ENCODE data around the gene SDK1. TPM values are rescaled to one million over a fixed set of nuclear protein-coding genes. Genes with fewer than 3 reads are reported as not detected.

SDK1 gene
- total RNA-seq, 3 donors from 2014 or later (not counting 1 experiment from before 2014, with no cell fraction given) = 0.05 to 0.11 TPM; not detected in 1

GRCh38 chr7:4178416-4178815, 877.4 kb downstream of the SDK1 start:
- H3K9me3 ChIP-seq (ENCODE audit: control insufficient read depth, insufficient read depth, low read length) = no peaks in the 10 kb centered on the region
- no peaks in the 10 kb centered on the region for H3K4me1 ChIP-seq (ENCODE audit: control insufficient read depth, insufficient read depth, low read length)
- TF ChIP-seq, protein P1, sequence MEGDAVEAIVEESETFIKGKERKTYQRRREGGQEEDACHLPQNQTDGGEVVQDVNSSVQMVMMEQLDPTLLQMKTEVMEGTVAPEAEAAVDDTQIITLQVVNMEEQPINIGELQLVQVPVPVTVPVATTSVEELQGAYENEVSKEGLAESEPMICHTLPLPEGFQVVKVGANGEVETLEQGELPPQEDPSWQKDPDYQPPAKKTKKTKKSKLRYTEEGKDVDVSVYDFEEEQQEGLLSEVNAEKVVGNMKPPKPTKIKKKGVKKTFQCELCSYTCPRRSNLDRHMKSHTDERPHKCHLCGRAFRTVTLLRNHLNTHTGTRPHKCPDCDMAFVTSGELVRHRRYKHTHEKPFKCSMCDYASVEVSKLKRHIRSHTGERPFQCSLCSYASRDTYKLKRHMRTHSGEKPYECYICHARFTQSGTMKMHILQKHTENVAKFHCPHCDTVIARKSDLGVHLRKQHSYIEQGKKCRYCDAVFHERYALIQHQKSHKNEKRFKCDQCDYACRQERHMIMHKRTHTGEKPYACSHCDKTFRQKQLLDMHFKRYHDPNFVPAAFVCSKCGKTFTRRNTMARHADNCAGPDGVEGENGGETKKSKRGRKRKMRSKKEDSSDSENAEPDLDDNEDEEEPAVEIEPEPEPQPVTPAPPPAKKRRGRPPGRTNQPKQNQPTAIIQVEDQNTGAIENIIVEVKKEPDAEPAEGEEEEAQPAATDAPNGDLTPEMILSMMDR (IDR thresholded peaks at IDR 0.05) = no peak
- WGBS (ENCODE audit: insufficient coverage) = 92% methylated on average over 16 of the region's 16 CpGs
- Mint-ChIP-seq H3K27ac (no peak overlapping the region), H3K27me3 (ENCODE audit: low read depth in 2 of 2) (no peaks in the 10 kb centered on the region), H3K9me3 (no peaks in the 10 kb centered on the region), H3K4me3 (no peak overlapping the region), H3K4me1 (no peaks in the 10 kb centered on the region), H3K36me3 (no peaks in the 10 kb centered on the region)
- no peak overlapping the region for H3K27ac ChIP-seq (ENCODE audit: low read length)
- H3K27me3 ChIP-seq (ENCODE audit: control insufficient read depth, insufficient read depth, low read length) = no peaks in the 10 kb centered on the region
- no peaks in the 10 kb centered on the region for H3K36me3 ChIP-seq (ENCODE audit: control insufficient read depth, insufficient read depth, low read length)
- no peak for DNase-seq
- H3K4me3 ChIP-seq (ENCODE audit: low read length) = no peak overlapping the region
- intact Hi-C loops (cut with micrococcal nuclease) = no loop called here
- ATAC-seq = no peak

DNA sequence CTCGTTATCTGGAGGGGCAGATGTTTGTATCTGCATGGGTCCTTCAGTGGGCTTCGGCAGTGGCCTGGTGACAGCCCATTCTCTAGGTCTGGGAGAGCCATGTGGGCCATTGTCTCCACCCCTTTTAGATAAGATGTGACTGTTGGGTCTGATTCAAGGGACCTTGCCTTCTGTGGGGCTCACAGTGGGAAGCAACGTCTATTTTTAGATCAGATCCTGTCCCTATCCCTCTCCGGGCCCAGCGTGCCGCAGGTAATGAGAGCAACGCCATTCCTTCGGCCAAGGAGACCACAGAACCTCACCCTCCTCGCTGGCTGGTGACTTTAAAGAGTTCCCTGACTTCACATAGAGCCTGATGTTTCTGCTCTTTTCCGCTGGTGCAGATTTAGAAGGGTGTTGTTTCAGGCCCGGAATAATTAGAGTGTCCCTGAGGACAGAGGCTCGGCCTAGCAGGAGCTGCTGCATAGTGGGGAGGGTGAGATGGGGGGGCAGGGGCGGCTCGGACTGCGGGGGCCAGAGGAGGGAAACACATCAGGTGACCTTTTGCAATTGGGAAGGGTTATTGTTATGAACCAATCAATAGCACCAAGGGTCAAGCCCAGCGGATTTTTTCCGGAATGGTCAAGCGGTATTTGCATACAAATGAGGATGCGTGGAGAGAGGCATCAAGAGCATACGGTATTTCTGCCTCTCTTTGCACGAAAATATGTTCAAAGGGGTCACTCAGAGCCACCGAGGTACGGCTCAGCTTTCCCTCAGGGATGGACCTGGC, 878.0 kb downstream of the SDK1 start:
- TF ChIP-seq, protein P1 (IDR thresholded peaks at IDR 0.05) = no peak
- H3K9me3 Mint-ChIP-seq = no peaks in the 10 kb centered on the region
- Histone ChIP-seq H3K4me3 (ENCODE audit: low read length) (no peak overlapping the region), H3K36me3 (ENCODE audit: control insufficient read depth, insufficient read depth, low read length) (no peaks in the 10 kb centered on the region), H3K4me1 (ENCODE audit: control insufficient read depth, insufficient read depth, low read length) (no peaks in the 10 kb centered on the region), H3K27me3 (ENCODE audit: control insufficient read depth, insufficient read depth, low read length) (no peaks in the 10 kb centered on the region), H3K9me3 (ENCODE audit: control insufficient read depth, insufficient read depth, low read length) (no peaks in the 10 kb centered on the region), H3K27ac (ENCODE audit: low read length) (no peak overlapping the region)
- DNase-seq = no peak
- no peaks in the 10 kb centered on the region for H3K4me1 Mint-ChIP-seq
- no peak for ATAC-seq
- no peaks in the 10 kb centered on the region for H3K27me3 Mint-ChIP-seq (ENCODE audit: low read depth in 2 of 2)
- intact Hi-C loops (cut with micrococcal nuclease) = no loop called here
- WGBS (ENCODE audit: insufficient coverage) = 88% methylated on average over 23 of the region's 23 CpGs
- H3K4me3 Mint-ChIP-seq = no peak overlapping the region
- H3K27ac Mint-ChIP-seq = no peak overlapping the region
- H3K36me3 Mint-ChIP-seq = no peaks in the 10 kb centered on the region

- DNase-seq (no peak), ATAC-seq (no peak)
- TF ChIP-seq, protein P1 (IDR thresholded peaks at IDR 0.05) = no peak
- Histone ChIP-seq H3K36me3 (ENCODE audit: control insufficient read depth, insufficient read depth, low read length) (no peaks in the 10 kb centered on the region), H3K9me3 (ENCODE audit: control insufficient read depth, insufficient read depth, low read length) (no peaks in the 10 kb centered on the region), H3K27ac (ENCODE audit: low read length) (no peak overlapping the region), H3K27me3 (ENCODE audit: control insufficient read depth, insufficient read depth, low read length) (no peaks in the 10 kb centered on the region), H3K4me3 (ENCODE audit: low read length) (no peak overlapping the region), H3K4me1 (ENCODE audit: control insufficient read depth, insufficient read depth, low read length) (no peaks in the 10 kb centered on the region)
- Mint-ChIP-seq H3K27me3 (ENCODE audit: low read depth in 2 of 2) (no peaks in the 10 kb centered on the region), H3K27ac (no peak overlapping the region), H3K9me3 (no peaks in the 10 kb centered on the region), H3K36me3 (no peaks in the 10 kb centered on the region), H3K4me1 (no peaks in the 10 kb centered on the region), H3K4me3 (no peak overlapping the region)
- WGBS (ENCODE audit: insufficient coverage) = 95% methylated on average over 24 of the region's 24 CpGs
- intact Hi-C loops (cut with micrococcal nuclease) = no loop called here
Measured at GRCh38 chr7:4179688-4180380, 878.8 kb downstream of the SDK1 start.
